HG02840 (cell line): ENCODE measurements around the gene GPALPP1.
"Not testable (repeated sequence)": the region's sequence is repeated elsewhere in the genome, so short reads cannot be mapped to it uniquely, and the experiment has no call there.

Experiments used
- ATAC-seq: cut with Tn5 transposase; IDR thresholded peaks from one replicate; pipeline ENCODE4 v1.9.1; 2021; ENCODE audit warnings: mild to moderate bottlenecking, moderate library complexity, moderate number of reproducible peaks; ENCODE audit not compliant: unreplicated experiment, low FRiP score

The GPALPP1 gene

GRCh38 chr13:45055902-45056648 lies 66.7 kb downstream of the GPALPP1 start:
- ATAC-seq = no peak

GRCh38 chr13:45060062-45060461 lies 70.7 kb downstream of the GPALPP1 start:
- no peak for ATAC-seq

- ATAC-seq = no peak
Observed at GRCh38 chr13:45063261-45063860, 74.0 kb downstream of the GPALPP1 start.

- ATAC-seq = not testable (repeated sequence)
Observed at GRCh38 chr13:45063889-45064288, 74.6 kb downstream of the GPALPP1 start.

- ATAC-seq = no peak
Observed at GRCh38 chr13:45064889-45065288, 75.6 kb downstream of the GPALPP1 start.

- no peak for ATAC-seq
Observed at GRCh38 chr13:45068036-45069001, 79.0 kb downstream of the GPALPP1 start.

- no peak for ATAC-seq
Observed at GRCh38 chr13:45073809-45074208, 84.5 kb downstream of the GPALPP1 start.

GRCh38 chr13:45074721-45075120 lies 85.4 kb downstream of the GPALPP1 start:
- ATAC-seq = no peak

- ATAC-seq = no peak
Observed at GRCh38 chr13:45078003-45078402, 88.7 kb downstream of the GPALPP1 start.
